GM21423 (cell line): ENCODE results near the gene SPNS3.

Experiments
- ATAC-seq: cut with Tn5 transposase; IDR thresholded peaks from one replicate; pipeline ENCODE4 v1.9.1; 2021; ENCODE audit warnings: mild to moderate bottlenecking, moderate library complexity; ENCODE audit not compliant: unreplicated experiment

The SPNS3 gene

DNA sequence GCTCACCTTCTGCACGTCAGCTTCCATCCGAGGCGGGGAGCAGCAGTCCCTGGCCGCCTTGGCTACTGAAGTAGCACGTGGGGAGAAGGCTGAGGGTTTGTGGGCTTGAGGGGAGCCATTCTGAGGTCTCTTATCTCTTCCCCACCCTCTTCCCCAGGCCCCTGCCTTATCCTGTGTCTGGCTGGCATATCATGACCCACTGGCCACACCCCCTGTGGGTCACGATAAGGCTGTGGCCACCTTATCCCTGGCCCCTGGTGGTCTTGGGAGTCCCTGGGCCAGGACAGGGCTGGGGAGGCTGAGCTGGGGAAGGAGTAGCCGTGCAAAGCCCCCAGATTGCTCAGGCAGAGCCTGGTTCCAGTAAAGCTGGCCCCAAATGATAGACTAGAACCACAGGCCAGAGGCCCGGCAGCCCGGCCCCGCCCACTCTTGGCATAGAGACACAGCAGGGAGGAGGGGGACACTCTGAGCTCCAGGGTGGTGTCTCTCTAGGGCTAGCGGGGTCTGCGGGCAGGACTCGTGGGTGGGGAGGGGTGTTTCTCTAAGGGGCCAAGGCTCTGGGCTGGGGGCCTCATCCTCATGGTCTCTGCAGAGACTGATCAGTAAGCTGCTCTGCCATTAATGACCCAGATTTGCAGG is 72.6 kb downstream of the SPNS3 start:
- ATAC-seq: no peak

GRCh38 chr17:4506892-4507291 is 73.2 kb downstream of the SPNS3 start:
- ATAC-seq: no peak

DNA sequence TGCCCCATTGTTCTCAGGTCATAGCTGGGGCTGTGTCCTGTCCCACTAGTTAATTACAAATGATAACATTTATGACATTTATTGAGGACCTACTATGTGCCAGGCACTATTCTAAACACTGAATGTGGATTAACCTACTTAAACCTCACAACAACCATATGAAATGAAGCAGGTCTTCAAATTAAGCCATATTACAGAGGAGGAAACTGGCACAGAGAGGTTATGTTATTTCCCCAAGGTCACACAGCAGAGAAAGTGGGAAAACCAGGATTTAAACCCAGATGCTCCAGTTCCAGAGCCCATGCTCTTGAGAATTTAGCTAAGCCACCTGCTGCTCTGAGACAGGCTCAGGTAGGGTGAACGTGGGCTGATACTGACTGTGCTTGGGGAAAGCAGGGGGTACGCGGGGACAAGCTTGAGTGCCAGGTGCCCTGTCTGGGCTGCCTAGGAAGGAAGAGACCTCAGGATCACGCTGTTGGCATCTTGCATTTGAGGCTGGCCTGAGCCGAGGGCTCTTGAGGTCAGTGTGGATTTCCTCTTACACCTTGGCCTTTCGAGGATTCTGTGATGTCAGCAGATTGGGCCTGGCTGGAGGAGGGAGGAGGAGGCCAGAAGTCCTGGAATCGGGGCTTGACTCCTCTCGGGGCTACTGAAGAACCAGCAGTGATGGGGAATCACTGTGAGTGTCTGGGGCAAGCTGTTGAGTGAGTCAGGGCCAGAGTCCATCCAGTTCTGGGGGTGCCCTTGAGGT is 73.8 kb downstream of the SPNS3 start:
- ATAC-seq: no peak

DNA sequence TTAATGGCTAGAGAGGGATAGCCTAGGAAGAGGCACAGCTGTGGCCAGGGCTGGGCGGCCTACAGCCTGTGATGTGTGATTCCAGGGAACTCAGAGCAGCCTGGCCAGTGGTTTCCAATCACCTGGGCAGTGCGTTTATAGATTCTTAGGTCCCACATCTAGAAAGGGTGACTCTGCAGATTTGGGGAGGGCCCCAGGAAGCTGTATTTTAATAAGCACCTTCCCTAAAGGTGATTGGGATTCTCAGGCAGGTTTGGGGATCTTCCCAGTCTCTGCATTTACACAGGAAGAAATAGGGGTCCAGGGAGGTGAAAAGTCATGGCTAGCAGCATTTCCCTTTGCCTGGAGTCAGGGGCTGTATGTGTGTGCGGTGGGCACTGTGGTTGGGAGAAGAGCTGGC is 74.5 kb downstream of the SPNS3 start:
- no peak for ATAC-seq

- no peak for ATAC-seq
Observed at GRCh38 chr17:4509401-4509800, 75.7 kb downstream of the SPNS3 start.

- no peak for ATAC-seq
Observed at GRCh38 chr17:4509923-4510617, 76.3 kb downstream of the SPNS3 start.

- ATAC-seq: no peak
Observed at GRCh38 chr17:4510618-4510941, 76.8 kb downstream of the SPNS3 start.

DNA sequence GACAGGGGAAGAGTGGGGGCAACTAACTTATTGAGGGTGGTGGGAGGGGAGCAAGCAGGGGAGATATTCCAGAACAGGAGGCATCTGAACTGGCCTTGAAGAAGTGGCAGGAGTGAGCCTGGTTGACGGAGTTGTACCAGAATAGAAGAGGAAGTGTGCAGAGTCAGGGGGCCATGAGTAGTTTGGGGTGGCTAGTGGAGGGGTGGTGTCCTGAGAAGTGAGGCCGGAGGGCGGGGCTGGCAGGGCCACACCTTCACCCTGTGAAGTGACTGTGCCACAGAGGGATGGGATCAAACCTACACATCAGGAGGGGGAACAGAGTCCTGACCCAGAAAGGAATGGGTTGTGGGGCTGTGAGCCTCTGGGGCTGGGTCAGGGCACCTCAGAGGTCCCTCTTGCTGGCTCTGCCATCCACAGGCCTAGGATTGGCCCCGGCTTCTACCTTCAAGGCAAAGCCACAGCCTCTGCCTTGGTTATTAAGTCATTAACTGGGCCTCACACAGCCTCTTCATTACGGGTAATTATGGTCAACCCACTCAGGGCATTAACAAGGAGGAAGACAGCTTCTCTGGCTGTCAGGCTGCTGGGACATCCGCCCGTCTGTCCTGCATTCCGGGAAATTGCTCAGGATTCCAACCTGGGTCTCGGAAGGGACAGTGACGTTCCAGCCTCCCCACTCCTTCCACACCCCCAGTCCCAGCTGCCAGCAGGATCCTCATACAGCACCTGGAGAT is 77.6 kb downstream of the SPNS3 start:
- no peak for ATAC-seq

- no peak for ATAC-seq
Observed at GRCh38 chr17:4512156-4513112, 78.7 kb downstream of the SPNS3 start.

DNA sequence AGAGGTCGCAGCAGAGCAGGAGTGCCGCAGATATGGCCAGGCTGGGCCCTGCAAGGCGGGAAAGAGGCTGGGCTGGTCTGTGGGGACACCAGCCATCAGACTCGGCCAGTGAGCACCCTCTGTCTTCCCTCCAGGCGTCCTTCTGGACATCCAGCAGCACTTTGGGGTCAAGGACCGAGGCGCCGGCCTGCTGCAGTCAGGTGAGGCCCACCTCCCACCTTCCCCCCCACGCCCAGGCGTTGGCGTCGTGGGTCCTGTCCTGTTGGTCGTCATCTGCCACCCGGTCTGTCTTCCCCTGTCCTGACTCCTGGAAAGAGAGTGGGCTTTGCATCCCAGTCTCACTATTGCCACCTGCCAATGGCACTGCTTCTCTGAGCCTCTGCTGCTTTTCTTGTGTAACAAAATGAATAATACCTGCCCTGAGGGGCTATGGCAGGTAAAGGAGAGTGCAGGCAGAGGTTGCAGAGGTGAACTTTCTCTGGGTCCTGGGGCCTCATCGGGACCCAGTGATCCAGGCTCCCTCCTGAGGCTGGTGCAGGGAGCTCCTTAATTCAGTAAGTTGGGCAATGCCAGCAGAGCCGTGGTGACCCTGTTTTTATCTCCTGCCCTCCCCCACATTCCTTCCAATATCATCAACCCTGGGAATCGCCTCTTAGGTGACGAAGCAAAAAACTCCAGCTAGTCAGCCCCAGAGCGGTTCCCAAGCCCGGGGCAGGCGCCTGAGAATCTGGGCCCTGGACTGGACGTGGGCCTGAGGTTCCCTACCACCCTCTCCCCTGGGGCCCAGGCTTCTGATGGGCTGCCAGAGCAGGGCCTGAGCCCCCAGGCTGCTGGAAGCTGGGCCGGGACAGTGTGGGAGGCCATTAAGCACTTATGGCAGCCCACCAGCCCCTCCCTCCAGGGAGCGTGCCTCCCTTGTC is 79.6 kb downstream of the SPNS3 start:
- no peak for ATAC-seq

- no peak for ATAC-seq
Observed at GRCh38 chr17:4514206-4514605, 80.5 kb downstream of the SPNS3 start.

- ATAC-seq: no peak
Observed at GRCh38 chr17:4514779-4515178, 81.0 kb downstream of the SPNS3 start.

- ATAC-seq: no peak
Observed at GRCh38 chr17:4515501-4515900, 81.8 kb downstream of the SPNS3 start.

DNA sequence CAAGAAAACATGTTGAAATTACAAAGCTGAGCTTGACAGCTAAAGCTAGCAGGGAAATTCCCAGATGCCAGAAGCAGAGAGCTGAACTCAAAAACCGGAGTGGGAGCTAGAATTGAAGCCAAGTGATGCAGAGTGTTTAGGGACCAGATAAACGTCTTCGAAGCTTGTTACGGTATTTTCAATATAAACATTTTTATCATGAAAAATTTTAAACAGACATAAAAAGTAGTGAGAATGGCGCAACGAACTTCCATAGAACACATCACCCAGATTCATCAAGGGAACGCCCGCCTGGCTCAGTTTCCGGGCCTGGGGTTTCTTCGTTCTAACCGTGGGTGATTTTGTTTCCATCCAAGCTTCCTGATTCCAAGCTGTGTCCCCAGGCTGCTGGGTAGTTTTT is 83.0 kb downstream of the SPNS3 start:
- no peak for ATAC-seq

DNA sequence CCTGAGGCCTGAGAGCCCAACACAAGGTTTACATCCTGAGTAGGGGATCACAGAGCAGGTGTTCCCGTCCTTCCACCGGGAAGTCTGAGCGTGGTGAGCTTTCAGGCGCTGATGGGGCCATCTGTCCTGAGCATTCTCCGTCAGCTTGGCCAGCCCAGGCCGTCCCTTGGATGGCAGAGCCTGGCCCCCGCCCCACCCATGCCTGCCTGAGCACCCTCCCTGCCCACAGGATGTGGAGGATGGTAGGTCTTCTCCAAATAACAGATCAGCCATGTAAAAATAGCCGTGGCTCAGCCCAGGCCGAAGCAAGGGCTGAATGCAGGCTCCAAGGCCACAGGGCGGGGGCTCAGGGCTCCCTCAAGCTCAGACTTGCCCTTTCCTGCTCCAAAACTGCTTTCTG is 85.2 kb downstream of the SPNS3 start:
- ATAC-seq: no peak

- ATAC-seq: no peak
Observed at GRCh38 chr17:4519361-4519788, 85.6 kb downstream of the SPNS3 start.

DNA sequence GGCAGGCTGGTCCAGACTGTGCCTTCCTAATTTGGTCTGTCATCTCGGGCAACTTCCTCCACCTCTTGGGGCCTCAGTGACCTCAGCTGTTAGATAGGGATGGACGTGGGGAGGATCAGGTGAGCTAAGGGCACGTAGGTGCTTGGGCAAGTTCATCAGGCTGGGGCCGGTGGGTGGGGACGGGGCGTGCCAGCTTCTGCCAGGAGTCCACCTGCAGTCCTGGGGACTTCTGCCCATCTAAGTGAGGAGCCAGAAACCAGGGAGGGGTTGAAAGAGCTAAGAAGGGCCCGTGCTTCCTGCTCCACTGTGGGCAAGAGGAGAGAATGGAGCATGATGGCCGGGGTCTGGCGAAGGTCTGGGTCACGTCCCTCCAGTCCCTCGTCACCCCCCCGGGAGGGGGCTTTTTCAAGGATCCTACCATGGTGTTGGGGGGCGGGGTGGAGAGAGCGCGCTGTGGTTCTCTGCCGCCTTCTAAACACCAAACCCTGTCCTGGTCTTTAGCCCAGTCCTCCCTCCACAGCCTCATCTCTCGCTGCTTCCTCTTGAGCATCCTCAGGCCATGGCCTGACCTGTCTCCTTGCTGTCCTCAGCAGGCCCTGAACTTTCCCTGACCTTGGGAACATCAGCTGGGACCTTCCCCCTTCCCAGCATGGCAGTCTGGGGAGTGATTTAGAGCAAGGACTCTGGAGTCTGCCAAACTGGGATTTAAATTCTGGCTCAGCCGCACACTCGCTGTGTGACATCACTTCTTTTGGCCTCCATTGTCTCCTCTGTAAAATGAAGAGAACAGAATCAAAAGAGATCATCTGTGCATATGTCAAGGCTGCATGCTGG is 86.5 kb downstream of the SPNS3 start:
- no peak for ATAC-seq

DNA sequence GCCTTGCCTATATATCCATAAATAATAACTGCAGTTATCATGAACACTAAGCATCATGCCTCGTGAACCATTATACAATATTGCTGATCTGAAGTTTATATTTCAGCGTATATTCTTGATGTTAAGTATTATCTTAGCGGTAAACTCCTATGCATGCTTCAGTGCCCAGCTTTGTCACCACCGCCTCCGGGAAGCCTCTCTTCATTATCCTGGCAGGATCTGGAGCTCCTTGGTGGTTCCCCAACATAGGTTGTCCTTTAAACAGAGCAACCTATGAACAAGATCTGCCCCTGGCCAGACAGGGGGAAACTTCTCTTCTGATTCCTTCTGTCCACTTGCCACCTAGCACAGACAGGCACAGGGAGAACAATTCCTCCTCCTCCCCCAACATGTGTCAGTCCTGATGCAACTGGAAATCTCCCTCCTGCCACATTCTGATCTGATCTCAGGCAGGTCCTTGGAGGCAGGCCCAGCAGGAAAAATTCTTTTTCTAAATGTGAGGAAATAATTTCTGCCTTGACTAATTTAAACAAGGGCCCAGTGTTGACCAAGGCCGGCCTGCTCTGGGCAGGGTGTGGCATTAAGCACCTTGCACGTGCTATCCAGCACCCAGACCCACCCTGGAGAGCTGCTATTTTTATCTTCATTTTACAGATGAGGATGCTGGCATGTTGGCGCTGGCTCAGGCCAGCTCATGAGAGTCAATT is 87.3 kb downstream of the SPNS3 start:
- ATAC-seq: no peak
